IPS-20b (cell line): ENCODE measurements around the gene PLIN3.
A peak's percentile ranks its signal among the peaks of the same experiment; 100 is the strongest.
"Not testable (repeated sequence)": the region's sequence is repeated elsewhere in the genome, so short reads cannot be mapped to it uniquely, and the experiment has no call there.

ENCODE experiments used
- H3K27ac ChIP-seq: one replicate; pipeline ENCODE4 v1.5.1; 2013; ENCODE audit warnings: low read length
- H3K27me3 ChIP-seq: 2 replicates; pipeline ENCODE4 v1.6.1; 2013; ENCODE audit warnings: mild to moderate bottlenecking, low read length, inconsistent platforms; ENCODE audit not compliant: insufficient read depth
- H3K36me3 ChIP-seq: 2 replicates; pipeline ENCODE4 v1.6.1; 2013; ENCODE audit warnings: low read depth, mild to moderate bottlenecking, inconsistent platforms, low read length, moderate library complexity; ENCODE audit not compliant: insufficient read depth
- H3K4me1 ChIP-seq: 2 replicates; pipeline ENCODE4 v1.6.1; 2013; ENCODE audit warnings: mild to moderate bottlenecking, control low read depth, inconsistent platforms, low read length, moderate library complexity; ENCODE audit not compliant: insufficient read depth
- H3K4me3 ChIP-seq: 2 replicates; pipeline ENCODE4 v1.5.1; 2013; ENCODE audit warnings: mild to moderate bottlenecking, low read length, inconsistent platforms
- H3K9ac ChIP-seq: 2 replicates; pipeline ENCODE4 v1.6.1; 2013; ENCODE audit warnings: low read depth, mild to moderate bottlenecking, inconsistent platforms, low read length, moderate library complexity
- H3K9me3 ChIP-seq: 2 replicates; pipeline ENCODE4 v1.6.1; 2013; ENCODE audit warnings: mild to moderate bottlenecking, low read depth, low read length, inconsistent platforms; ENCODE audit not compliant: insufficient read depth

The PLIN3 gene

GRCh38 chr19:4908781-4909155 lies 41.3 kb upstream of the PLIN3 start:
- peaks cover 12% of the 10 kb centered on the region; the same call in 1 of the 2 replicates for H3K27me3 ChIP-seq
- H3K9me3 ChIP-seq, result no peaks in the 10 kb centered on the region
- no peak overlapping the region for H3K27ac ChIP-seq
- H3K9ac ChIP-seq, result peak overlapping the region; percentile 77; the same call in 1 of the 2 replicates
- H3K4me1 ChIP-seq, result peaks cover 16% of the 10 kb centered on the region
- H3K4me3 ChIP-seq, result no peak overlapping the region; the same call in 1 of the 2 replicates
- peaks cover 34% of the 10 kb centered on the region for H3K36me3 ChIP-seq

GRCh38 chr19:4908360-4908759 lies 40.9 kb upstream of the PLIN3 start:
- H3K4me3 ChIP-seq, result no peak overlapping the region
- H3K36me3 ChIP-seq, result peaks cover 29% of the 10 kb centered on the region
- H3K27ac ChIP-seq, result no peak overlapping the region
- H3K4me1 ChIP-seq, result peaks cover 16% of the 10 kb centered on the region
- H3K9ac ChIP-seq, result no peak overlapping the region
- peaks cover 12% of the 10 kb centered on the region; the same call in 1 of the 2 replicates for H3K27me3 ChIP-seq
- no peaks in the 10 kb centered on the region for H3K9me3 ChIP-seq

GRCh38 chr19:4906963-4907362 lies 39.5 kb upstream of the PLIN3 start:
- H3K4me1 ChIP-seq, result peaks cover 16% of the 10 kb centered on the region
- H3K4me3 ChIP-seq, result no peak overlapping the region
- H3K9me3 ChIP-seq, result no peaks in the 10 kb centered on the region
- no peak overlapping the region for H3K9ac ChIP-seq
- H3K27me3 ChIP-seq, result peaks cover 12% of the 10 kb centered on the region; the same call in 1 of the 2 replicates
- peaks cover 15% of the 10 kb centered on the region; the same call in 1 of the 2 replicates for H3K36me3 ChIP-seq
- no peak overlapping the region for H3K27ac ChIP-seq

- no peak overlapping the region for H3K27ac ChIP-seq
- peaks cover 6% of the 10 kb centered on the region for H3K4me1 ChIP-seq
- no peak overlapping the region for H3K9ac ChIP-seq
- H3K4me3 ChIP-seq, result no peak overlapping the region
- H3K36me3 ChIP-seq, result no peaks in the 10 kb centered on the region
- H3K9me3 ChIP-seq, result no peaks in the 10 kb centered on the region
- peaks cover 12% of the 10 kb centered on the region; the same call in 1 of the 2 replicates for H3K27me3 ChIP-seq
Measured at GRCh38 chr19:4904481-4904880, 37.0 kb upstream of the PLIN3 start.

GRCh38 chr19:4902796-4903195 lies 35.3 kb upstream of the PLIN3 start, which contains the start of gene ARRDC5:
ARRDC5 (minus strand) TSS chr19:4902896; CDS start chr19:4902825, 71 bp downstream.
- Histone ChIP-seq H3K27ac (no peak within 1 kb of the TSS), H3K27me3 (no peaks in the 10 kb centered on the region), H3K36me3 (no peaks in the 10 kb centered on the region), H3K9ac (no peak within 1 kb of the TSS), H3K4me1 (no peaks in the 10 kb centered on the region; the same call in 1 of the 2 replicates), H3K4me3 (no peak within 1 kb of the TSS), H3K9me3 (no peaks in the 10 kb centered on the region)

- H3K27ac ChIP-seq, H3K36me3 ChIP-seq, H3K9me3 ChIP-seq, H3K9ac ChIP-seq, H3K4me1 ChIP-seq, H3K4me3 ChIP-seq: not testable (repeated sequence)
- H3K27me3 ChIP-seq, result peaks cover 13% of the 10 kb centered on the region
Measured at GRCh38 chr19:4900879-4901278, 33.4 kb upstream of the PLIN3 start.

- Histone ChIP-seq H3K4me3 (no peak overlapping the region), H3K9ac (no peak overlapping the region), H3K27me3 (peaks cover 23% of the 10 kb centered on the region), H3K4me1 (no peaks in the 10 kb centered on the region), H3K36me3 (no peaks in the 10 kb centered on the region), H3K9me3 (no peaks in the 10 kb centered on the region), H3K27ac (no peak overlapping the region)
Measured at GRCh38 chr19:4897146-4897545, 29.7 kb upstream of the PLIN3 start.

GRCh38 chr19:4896372-4896771 lies 28.9 kb upstream of the PLIN3 start:
- H3K4me1 ChIP-seq, result no peaks in the 10 kb centered on the region
- H3K27me3 ChIP-seq, result peaks cover 26% of the 10 kb centered on the region
- no peak overlapping the region for H3K9ac ChIP-seq
- H3K9me3 ChIP-seq, result no peaks in the 10 kb centered on the region
- H3K27ac ChIP-seq, result no peak overlapping the region
- no peaks in the 10 kb centered on the region for H3K36me3 ChIP-seq
- no peak overlapping the region for H3K4me3 ChIP-seq

- H3K36me3 ChIP-seq, H3K4me1 ChIP-seq, H3K9me3 ChIP-seq, H3K27ac ChIP-seq, H3K9ac ChIP-seq, H3K4me3 ChIP-seq: not testable (repeated sequence)
- H3K27me3 ChIP-seq, result peaks cover 36% of the 10 kb centered on the region
Measured at GRCh38 chr19:4892962-4893361, 25.5 kb upstream of the PLIN3 start.

GRCh38 chr19:4891066-4891465 lies 23.6 kb upstream of the PLIN3 start:
- Histone ChIP-seq H3K9ac (no peak overlapping the region), H3K27ac (no peak overlapping the region), H3K4me3 (no peak overlapping the region), H3K27me3 (peaks cover 23% of the 10 kb centered on the region), H3K4me1 (no peaks in the 10 kb centered on the region), H3K9me3 (no peaks in the 10 kb centered on the region), H3K36me3 (no peaks in the 10 kb centered on the region)

- Histone ChIP-seq H3K36me3 (no peaks in the 10 kb centered on the region), H3K27me3 (peaks cover 13% of the 10 kb centered on the region), H3K4me1 (no peaks in the 10 kb centered on the region), H3K27ac (no peak overlapping the region), H3K9ac (no peak overlapping the region), H3K4me3 (no peak overlapping the region), H3K9me3 (no peaks in the 10 kb centered on the region)
Measured at GRCh38 chr19:4889034-4889815, 21.8 kb upstream of the PLIN3 start.

GRCh38 chr19:4887803-4888202 lies 20.3 kb upstream of the PLIN3 start:
- H3K4me3 ChIP-seq, H3K36me3 ChIP-seq, H3K27ac ChIP-seq, H3K9ac ChIP-seq, H3K4me1 ChIP-seq, H3K9me3 ChIP-seq: not testable (repeated sequence)
- peaks cover 13% of the 10 kb centered on the region for H3K27me3 ChIP-seq
